Gastrocnemius medialis (tissue), 4 donors: ENCODE measurements around the gene EOLA2. TPM values are rescaled to one million over a fixed set of nuclear protein-coding genes. Genes with fewer than 3 reads are reported as not detected.

Experiments used
- ATAC-seq, 2 donors: fragments of 150-250 bp; one replicate each; pipeline ENCODE4 v1.9.1; 2016
- DNase-seq, 2 donors: peaks; one replicate each; pipeline ENCODE4 v3.0.0-alpha.2; 2019
- H3K27ac ChIP-seq, 4 donors: fragments of 200-600 bp; sonication (generic); 1 replicate in 1 of 4; 2 replicates in 3 of 4; pipeline ENCODE4 v1.5.1; 2016 to 2018; ENCODE audit warnings: mild to moderate bottlenecking in 2 of 4, moderate library complexity in 1 of 4
- H3K27me3 ChIP-seq, 3 donors: fragments of 200-600 bp; sonication (generic) in 2 of 3; 1 replicate in 1 of 3; 2 replicates in 2 of 3; pipeline versions ENCODE4 v1.5.1 to v1.6.0; 2016 to 2019; ENCODE audit warnings: mild to moderate bottlenecking in 1 of 3, moderate library complexity in 1 of 3
- H3K36me3 ChIP-seq, 2 donors: fragments of 200-600 bp; sonication (generic) in 1 of 2; one replicate each; pipeline ENCODE4 v1.5.1; 2017 to 2018
- H3K4me1 ChIP-seq, 2 donors: fragments of 200-600 bp; sonication (generic) in 1 of 2; one replicate each; pipeline ENCODE4 v1.5.1; 2016 to 2017; ENCODE audit warnings: mild to moderate bottlenecking in 2 of 2
- H3K4me3 ChIP-seq, 4 donors: fragments of 200-600 bp; sonication (generic) in 3 of 4; 1 replicate in 1 of 4; 2 replicates in 3 of 4; pipeline ENCODE4 v1.5.1; 2016 to 2019; ENCODE audit warnings: mild to moderate bottlenecking in 2 of 4
- H3K9me3 ChIP-seq, 3 donors: fragments of 200-600 bp; sonication (generic) in 2 of 3; 1 replicate in 1 of 3; 2 replicates in 2 of 3; pipeline ENCODE4 v1.5.1; 2016 to 2019
- CTCF ChIP-seq, 5 experiments: fragments of 450-650 bp in 3 of 5; fragments of 200-600 bp in 2 of 5; sonication (generic) in 2 of 5; IDR thresholded peaks in 4 of 5; conservative IDR thresholded peaks in 1 of 5; 1 replicate in 4 of 5; 2 replicates in 1 of 5; pipeline ENCODE4 v1.5.1; 2016 to 2019; ENCODE audit warnings: antibody characterized with exemption in 5 of 5, mild to moderate bottlenecking in 3 of 5, moderate library complexity in 3 of 5
- POLR2A ChIP-seq, 2 donors: fragments of 450-650 bp; IDR thresholded peaks; one replicate each; pipeline ENCODE4 v1.6.1; 2017; ENCODE audit warnings: antibody characterized with exemption in 2 of 2, mild to moderate bottlenecking in 2 of 2, moderate library complexity in 2 of 2
- in situ Hi-C, 4 donors: fragments of 200-750 bp; cut with MboI; loops; one replicate each; pipeline versions ENCODE4 v1.15.0 to v1.8.0; 2017; ENCODE audit warnings: low sequenced_read_pairs in 4 of 4
- intact Hi-C: fragments of 100-400 bp; cut with DNase I; formaldehyde crosslinking; loops from one replicate; pipeline ENCODE4 v1.15.1; 2023; ENCODE audit warnings: low total_unique reads
- total RNA-seq, 4 donors: library from RNA; depleted of rRNA; stranded (reverse); fragments of >200 nt; gene quantifications; one replicate each; pipeline versions ENCODE4 v1.1.0 to v1.2.3, GENCODE V29; 2016

The EOLA2 gene
- total RNA-seq, 4 donors from 2014 or later = 7.2 to 17.1 (median 11.0) TPM

GRCh38 chrX:149916745-149917392, 21.4 kb downstream of the EOLA2 start:
- intact Hi-C loops (no loop called here), in situ Hi-C loops (no loop called here)
- DNase-seq (no peak), ATAC-seq (no peak)
- Histone ChIP-seq H3K27ac (no peak overlapping the region), H3K9me3 (no peaks in the 10 kb centered on the region), H3K4me1 (no peaks in the 10 kb centered on the region), H3K27me3 (no peaks in the 10 kb centered on the region), H3K4me3 (no peak overlapping the region), H3K36me3 (no peaks in the 10 kb centered on the region)
- TF ChIP-seq CTCF (IDR thresholded peaks at IDR 0.05 in 4 of 5, conservative IDR thresholded peaks at IDR 0.05 in 1 of 5) (no peak), POLR2A (IDR thresholded peaks at IDR 0.05) (no peak)

- H3K27me3 ChIP-seq = no peaks in the 10 kb centered on the region
- intact Hi-C loops = no loop called here
- DNase-seq (no peak), ATAC-seq (no peak)
- no peaks in the 10 kb centered on the region for H3K36me3 ChIP-seq
- in situ Hi-C loops = no loop called here
- no peaks in the 10 kb centered on the region for H3K4me1 ChIP-seq
- no peaks in the 10 kb centered on the region for H3K9me3 ChIP-seq
- TF ChIP-seq POLR2A (IDR thresholded peaks at IDR 0.05) (no peak), CTCF (IDR thresholded peaks at IDR 0.05 in 4 of 5, conservative IDR thresholded peaks at IDR 0.05 in 1 of 5) (no peak)
- H3K4me3 ChIP-seq = no peak overlapping the region
- H3K27ac ChIP-seq = no peak overlapping the region
These were observed 28.1 kb downstream of the EOLA2 start for GRCh38 chrX:149910178-149910695.

GRCh38 chrX:149909324-149910177, 28.7 kb downstream of the EOLA2 start:
- no peaks in the 10 kb centered on the region for H3K4me1 ChIP-seq
- no peaks in the 10 kb centered on the region for H3K27me3 ChIP-seq
- no peak for TF ChIP-seq POLR2A (IDR thresholded peaks at IDR 0.05)
- TF ChIP-seq CTCF (IDR thresholded peaks at IDR 0.05 in 4 of 5, conservative IDR thresholded peaks at IDR 0.05 in 1 of 5) = no peak
- ATAC-seq (no peak), DNase-seq (no peak)
- H3K27ac ChIP-seq = no peak overlapping the region
- no peak overlapping the region for H3K4me3 ChIP-seq
- no peaks in the 10 kb centered on the region for H3K9me3 ChIP-seq
- no peaks in the 10 kb centered on the region for H3K36me3 ChIP-seq
- in situ Hi-C loops = no loop called here
- intact Hi-C loops = no loop called here

GRCh38 chrX:149908727-149909126, 29.6 kb downstream of the EOLA2 start:
- H3K36me3 ChIP-seq = no peaks in the 10 kb centered on the region
- DNase-seq (no peak), ATAC-seq (no peak)
- no peak overlapping the region for H3K27ac ChIP-seq
- intact Hi-C loops = no loop called here
- in situ Hi-C loops = no loop called here
- no peak overlapping the region for H3K4me3 ChIP-seq
- H3K27me3 ChIP-seq = no peaks in the 10 kb centered on the region
- no peaks in the 10 kb centered on the region for H3K4me1 ChIP-seq
- TF ChIP-seq POLR2A (IDR thresholded peaks at IDR 0.05) (no peak), CTCF (IDR thresholded peaks at IDR 0.05 in 4 of 5, conservative IDR thresholded peaks at IDR 0.05 in 1 of 5) (no peak)
- H3K9me3 ChIP-seq = no peaks in the 10 kb centered on the region
